HG02943 (cell line): ENCODE measurements around the gene STAT5A.
"Not testable (repeated sequence)": the region's sequence is repeated elsewhere in the genome, so short reads cannot be mapped to it uniquely, and the experiment has no call there.

ENCODE experiments used
- ATAC-seq: cut with Tn5 transposase; IDR thresholded peaks from one replicate; pipeline ENCODE4 v1.9.1; 2021; ENCODE audit warnings: mild to moderate bottlenecking, low read depth, moderate library complexity; ENCODE audit not compliant: unreplicated experiment

Gene STAT5A

GRCh38 chr17:42305031-42305330 is 16.7 kb downstream of the STAT5A start:
- not testable (repeated sequence) for ATAC-seq

- ATAC-seq, result no peak
Observed at GRCh38 chr17:42305543-42306384, 17.5 kb downstream of the STAT5A start.

GRCh38 chr17:42306385-42306667 is 18.0 kb downstream of the STAT5A start:
- no peak for ATAC-seq

GRCh38 chr17:42307362-42307927 is 19.1 kb downstream of the STAT5A start:
- ATAC-seq, result no peak

GRCh38 chr17:42308446-42308845 is 20.1 kb downstream of the STAT5A start:
- ATAC-seq, result no peak

GRCh38 chr17:42309142-42309541 is 20.8 kb downstream of the STAT5A start:
- no peak for ATAC-seq

- ATAC-seq, result no peak
Observed at GRCh38 chr17:42309986-42310786, 21.9 kb downstream of the STAT5A start.

GRCh38 chr17:42310787-42311215 is 22.5 kb downstream of the STAT5A start:
- no peak for ATAC-seq

- ATAC-seq, result no peak
Observed at GRCh38 chr17:42311240-42312034, 23.1 kb downstream of the STAT5A start.

GRCh38 chr17:42312035-42312284 is 23.7 kb downstream of the STAT5A start:
- ATAC-seq, result no peak

- ATAC-seq, result no peak
Observed at GRCh38 chr17:42312285-42313130, 24.2 kb downstream of the STAT5A start.

GRCh38 chr17:42313389-42313772 is 25.1 kb downstream of the STAT5A start:
- no peak for ATAC-seq

GRCh38 chr17:42313773-42314566 is 25.7 kb downstream of the STAT5A start:
- no peak for ATAC-seq

GRCh38 chr17:42315402-42316156 is 27.3 kb downstream of the STAT5A start:
- no peak for ATAC-seq

GRCh38 chr17:42316755-42317154 is 28.5 kb downstream of the STAT5A start:
- no peak for ATAC-seq

GRCh38 chr17:42317266-42317845 is 29.1 kb downstream of the STAT5A start:
- ATAC-seq, result no peak

GRCh38 chr17:42317967-42318366 is 29.7 kb downstream of the STAT5A start:
- not testable (repeated sequence) for ATAC-seq

- no peak for ATAC-seq
Observed at GRCh38 chr17:42321555-42321954, 33.3 kb downstream of the STAT5A start.
